ENCODE measurements around the gene SPEF1.

Gene SPEF1

DNA sequence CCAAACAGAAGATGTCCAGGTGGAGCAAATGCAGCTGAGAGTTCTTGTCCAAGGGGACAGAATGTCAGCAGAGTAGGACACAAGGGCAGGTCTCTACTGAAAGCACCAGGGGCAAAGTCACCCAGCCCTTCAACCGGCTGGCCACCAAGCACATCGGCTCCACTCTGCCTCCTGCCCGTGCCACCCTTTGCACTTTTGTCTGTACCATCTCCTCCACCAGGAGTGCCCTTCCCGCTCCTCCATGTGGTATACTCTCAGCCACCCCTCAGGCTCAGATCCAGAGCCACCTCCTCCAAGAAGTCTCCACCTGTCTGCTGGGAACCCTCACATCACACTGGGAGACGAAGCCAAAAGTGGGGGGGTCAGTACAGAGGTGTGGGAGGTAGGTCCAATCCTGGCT lies 52.9 kb downstream of the SPEF1 start:
- DNase-seq: no peak
